ENCODE measurements around the gene FRRS1L. TPM values are rescaled to one million over a fixed set of nuclear protein-coding genes. Genes with fewer than 3 reads are reported as not detected.

Gene FRRS1L
- total RNA-seq, 1 experiment from 2014 or later, result not detected

GRCh38 chr9:109082091-109082620 lies 84.9 kb downstream of the FRRS1L start:
- intact Hi-C loops (cut with micrococcal nuclease; ENCODE audit: unreplicated experiment), result no loop called here
- Histone ChIP-seq H3K4me2 (no peak overlapping the region), H3K27ac (no peak overlapping the region), H3K9me3 (ENCODE audit: insufficient read depth, low read depth) (no peaks in the 10 kb centered on the region), H3K4me3 (no peak overlapping the region), H3K4me1 (replicated peaks; ENCODE audit: insufficient read depth) (peaks cover 23% of the 10 kb centered on the region), H2AFZ (no peak overlapping the region), H3K36me3 (ENCODE audit: low read depth) (peaks cover 60% of the 10 kb centered on the region), H3K9me2 (ENCODE audit: insufficient read depth) (no peaks in the 10 kb centered on the region), H3K79me2 (ENCODE audit: low read depth) (peaks cover 45% of the 10 kb centered on the region), H4K20me1 (ENCODE audit: insufficient read depth) (no peaks in the 10 kb centered on the region), H3K27me3 (ENCODE audit: insufficient read depth, low read depth) (no peaks in the 10 kb centered on the region), H3F3A (ENCODE audit: insufficient read depth, low read depth) (peaks cover 31% of the 10 kb centered on the region; the same call in 1 of the 2 replicates)
- ChIA-PET POLR2A (ENCODE audit: unreplicated experiment) (interaction anchor here (0.6 to 0.8 kb wide), 2 partner anchors 128 to 477 kb away, joined by 4 to 13 read pairs; no protein-coding TSS in a partner anchor), CTCF (interaction anchor here (0.7 kb wide), 1 partner anchor 416 kb away, joined by 4 read pairs; no protein-coding TSS in a partner anchor)
- no peak for DNase-seq
- TF ChIP-seq CTCF (conservative IDR thresholded peaks at IDR 0.05), result no peak
- TF ChIP-seq EZH2 (IDR thresholded peaks at IDR 0.05; ENCODE audit: low read depth), result no peak
- BruUV-seq (replicated peaks), result no TSS peak

Other genes starting within 250 kb of the FRRS1L start
- 29.6 and 35.1 TPM in 2 replicates for gene ELP1, start 233.1 kb downstream of the FRRS1L start, total RNA-seq (2021)
- 21.6 and 23.6 TPM in 2 replicates for gene ABITRAM, start 232.8 kb downstream of the FRRS1L start, total RNA-seq (2021)
- 57.7 and 71.3 TPM in 2 replicates for gene CTNNAL1, start 153.8 kb downstream of the FRRS1L start, total RNA-seq (2021)
- 58.7 and 60.3 TPM in 2 replicates for gene TMEM245, start 47.3 kb downstream of the FRRS1L start, total RNA-seq (2021)
- gene EPB41L4B, start 153.8 kb upstream of the FRRS1L start, total RNA-seq (2021), result 4.2 and 5.0 TPM in 2 replicates

Measured in PC-9 (cell line).